HG03565 (cell line): Measurements from ENCODE around the gene CHORDC1.
A peak's percentile ranks its signal among the peaks of the same experiment; 100 is the strongest.
"Not testable (repeated sequence)": the region's sequence is repeated elsewhere in the genome, so short reads cannot be mapped to it uniquely, and the experiment has no call there.

Experiments
- ATAC-seq: cut with Tn5 transposase; IDR thresholded peaks from one replicate; pipeline ENCODE4 v1.9.1; 2021; ENCODE audit warnings: mild to moderate bottlenecking, moderate library complexity; ENCODE audit not compliant: unreplicated experiment

The CHORDC1 gene

GRCh38 chr11:90218606-90219005, 4.2 kb downstream of the CHORDC1 start:
- no peak for ATAC-seq

- ATAC-seq, result no peak
These were observed 6.2 kb downstream of the CHORDC1 start for GRCh38 chr11:90216611-90217010.

- ATAC-seq, result no peak
These were observed 9.5 kb downstream of the CHORDC1 start for GRCh38 chr11:90213322-90213721.

DNA sequence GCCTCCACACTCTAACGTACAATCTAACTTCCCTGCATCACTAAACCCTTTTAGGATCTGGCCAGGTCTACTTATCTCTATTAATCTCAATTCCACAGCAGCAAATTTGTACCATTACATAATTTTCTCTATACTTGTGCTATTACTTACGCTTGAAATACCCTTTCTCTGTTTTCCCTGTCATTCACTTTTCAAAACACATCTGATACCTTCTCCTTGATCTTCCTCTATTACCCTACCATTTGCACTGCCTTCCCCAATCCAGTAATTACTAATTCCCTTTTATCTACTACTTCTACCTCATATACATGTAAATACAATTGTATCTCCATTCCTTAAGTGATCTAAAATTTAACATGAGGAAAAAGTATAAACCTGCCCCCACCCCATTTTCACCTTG, 14.0 kb downstream of the CHORDC1 start:
- ATAC-seq, result no peak

DNA sequence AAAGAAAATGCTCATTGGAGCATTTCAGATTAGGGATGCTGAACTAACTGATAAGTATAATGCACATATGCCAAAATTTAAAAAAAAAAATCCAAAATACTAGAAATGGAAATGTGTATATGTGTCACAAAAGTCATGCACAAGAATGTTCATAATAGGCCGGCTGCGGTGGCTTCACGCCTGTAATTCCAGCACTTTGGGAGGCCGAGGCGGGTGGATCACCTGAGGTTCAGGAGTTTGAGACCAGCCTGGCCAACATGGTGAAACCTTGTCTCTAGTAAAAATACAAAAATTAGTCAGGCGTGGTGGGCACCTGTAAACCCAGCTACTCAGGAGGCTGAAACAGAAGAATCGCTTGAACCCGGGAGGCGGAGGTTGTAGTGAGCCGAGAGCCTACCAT, 14.9 kb downstream of the CHORDC1 start:
- not testable (repeated sequence) for ATAC-seq

DNA sequence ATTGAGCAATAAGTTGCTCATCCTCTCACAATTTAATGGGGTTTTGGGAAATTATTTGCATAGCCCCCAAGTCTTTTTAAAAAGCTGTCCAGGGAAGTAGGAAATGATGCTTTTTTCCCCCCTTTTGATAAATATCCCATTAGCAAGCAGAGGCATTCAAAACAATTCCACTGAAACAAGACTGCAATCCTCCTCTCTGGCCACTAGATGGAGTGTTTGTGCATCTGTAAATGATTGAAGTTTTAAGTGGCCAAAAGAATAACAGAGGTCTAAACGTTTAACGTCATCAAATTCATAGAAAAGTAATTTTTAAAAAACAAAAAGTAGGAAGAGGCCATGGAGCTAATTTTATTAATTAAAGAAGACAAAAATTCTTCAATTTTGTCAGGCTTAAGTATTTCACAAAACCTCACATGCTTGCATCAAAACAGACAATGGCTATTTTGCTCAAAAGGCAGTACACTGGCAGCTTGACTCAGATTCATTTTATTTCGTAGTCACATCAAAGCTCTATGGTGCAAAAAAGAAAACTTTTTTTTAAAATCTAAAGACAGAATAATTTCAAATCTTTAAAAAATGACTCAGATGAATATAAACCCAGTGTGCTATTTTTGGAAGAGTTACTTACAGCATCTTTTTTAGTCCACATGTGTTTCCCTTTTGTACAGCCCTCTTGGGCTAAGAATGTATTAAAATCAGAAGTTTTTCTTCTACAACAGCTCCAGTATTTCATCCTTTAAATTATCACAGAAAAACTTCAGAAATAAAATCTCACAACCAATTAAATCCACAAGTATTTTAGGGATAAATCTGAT, 17.8 kb downstream of the CHORDC1 start:
- peak; percentile 66 for ATAC-seq

- ATAC-seq, result no peak
These were observed 18.4 kb downstream of the CHORDC1 start for GRCh38 chr11:90204407-90204806.

DNA sequence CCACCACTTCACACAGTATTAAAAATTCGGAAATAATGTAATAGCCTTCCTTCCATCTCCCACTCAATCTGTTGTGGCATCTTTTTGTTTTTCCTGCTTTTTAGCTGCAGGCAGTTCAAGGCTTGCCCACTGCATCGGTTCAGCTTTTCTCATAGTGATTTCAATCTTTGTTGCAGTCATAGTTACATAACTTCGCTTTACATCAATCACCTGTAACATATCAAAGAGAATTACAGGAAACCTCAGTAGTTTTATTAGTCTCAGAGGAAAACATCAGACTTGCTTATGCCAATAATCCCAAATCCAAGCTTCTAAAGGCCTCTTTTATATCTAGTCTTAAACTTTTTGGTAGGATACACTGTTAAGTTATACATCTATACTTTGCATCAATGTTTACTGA, 20.5 kb downstream of the CHORDC1 start:
- no peak for ATAC-seq

DNA sequence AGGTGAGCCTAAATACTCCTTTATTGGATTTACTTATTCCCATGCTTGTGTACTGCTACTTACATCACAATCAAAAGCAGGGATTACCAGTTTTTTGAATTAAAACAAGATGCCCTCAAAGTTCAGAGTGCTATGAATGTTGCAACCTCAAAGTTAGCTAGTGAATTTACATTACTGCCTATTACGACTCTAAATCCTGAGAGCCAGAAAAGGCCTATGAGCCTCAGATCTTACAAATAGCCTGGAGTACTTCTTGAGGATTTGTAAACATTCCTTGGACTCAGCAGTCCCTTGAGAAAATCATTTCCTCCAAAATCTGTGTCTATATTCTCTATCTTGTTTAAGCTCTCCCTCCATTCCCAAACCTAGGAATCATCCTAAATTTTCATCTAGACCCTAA, 25.5 kb downstream of the CHORDC1 start:
- ATAC-seq, result no peak

DNA sequence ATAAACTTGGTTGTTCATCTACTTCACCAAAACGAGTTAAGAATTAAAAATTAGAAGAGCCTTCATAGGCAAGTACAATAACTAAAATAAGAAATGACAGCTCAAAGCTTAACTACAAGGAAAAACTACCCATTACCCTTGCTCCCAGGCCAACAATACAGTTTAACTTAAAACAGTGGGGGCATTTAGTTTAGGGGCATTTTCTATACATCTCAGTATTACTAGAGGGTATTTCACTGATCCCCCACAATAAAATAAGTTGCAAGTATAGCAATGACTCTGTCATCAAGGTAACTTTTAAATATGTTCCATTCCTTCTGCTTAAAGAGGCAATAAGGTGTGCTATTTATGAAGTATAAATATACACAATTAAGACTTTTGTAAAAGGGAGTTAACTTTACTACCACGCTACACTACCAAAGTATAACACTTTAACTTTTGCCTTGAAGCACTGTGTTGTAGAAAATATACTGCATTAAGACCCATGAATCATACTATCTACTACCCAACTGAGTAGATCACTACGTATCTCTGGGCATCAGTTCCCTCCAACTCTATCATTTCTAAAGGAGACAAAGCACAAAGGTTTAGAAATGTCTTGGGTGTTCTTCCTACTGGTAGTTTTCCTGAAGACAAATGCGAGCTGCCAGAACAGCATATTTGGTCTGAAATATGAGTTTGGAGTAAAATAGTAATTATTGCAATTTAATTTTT, 29.8 kb downstream of the CHORDC1 start:
- ATAC-seq, result no peak

DNA sequence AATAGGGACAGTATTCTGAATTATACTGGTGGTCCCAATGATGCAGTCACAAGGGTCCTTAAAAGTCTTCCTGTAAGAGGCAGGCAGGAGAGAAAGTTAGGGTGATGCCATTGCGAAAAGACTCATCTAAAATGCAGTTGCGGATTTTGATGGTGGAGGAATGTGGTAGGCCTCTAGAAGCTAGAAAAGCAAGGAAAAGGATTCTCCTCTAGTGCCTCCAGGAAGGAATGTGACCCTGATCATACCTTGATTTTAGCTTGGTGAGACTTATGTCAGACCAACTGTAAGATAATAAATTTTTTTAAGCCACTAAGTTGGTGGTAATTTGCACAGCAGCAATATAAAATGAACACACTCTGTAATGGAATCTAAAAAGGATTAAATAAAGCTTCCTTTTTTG, 33.8 kb downstream of the CHORDC1 start:
- ATAC-seq, result no peak

DNA sequence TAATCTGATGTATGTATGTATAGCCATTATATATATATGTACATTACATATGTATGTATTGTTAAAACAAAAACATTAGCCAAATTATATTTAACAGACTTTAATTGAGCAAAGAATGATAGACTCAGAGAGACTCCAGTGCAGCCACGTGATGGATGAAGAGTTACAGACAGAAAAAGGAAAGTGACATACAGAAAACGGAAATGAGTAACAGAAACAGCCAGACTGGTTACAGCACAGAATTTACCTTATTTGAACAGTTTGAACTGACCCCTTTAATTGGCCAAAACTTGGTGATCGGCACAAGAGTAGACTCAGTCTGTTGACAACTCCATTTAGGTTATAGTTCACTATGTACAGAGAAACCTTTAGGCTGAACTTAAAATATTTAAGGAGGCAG, 35.0 kb downstream of the CHORDC1 start:
- no peak for ATAC-seq

DNA sequence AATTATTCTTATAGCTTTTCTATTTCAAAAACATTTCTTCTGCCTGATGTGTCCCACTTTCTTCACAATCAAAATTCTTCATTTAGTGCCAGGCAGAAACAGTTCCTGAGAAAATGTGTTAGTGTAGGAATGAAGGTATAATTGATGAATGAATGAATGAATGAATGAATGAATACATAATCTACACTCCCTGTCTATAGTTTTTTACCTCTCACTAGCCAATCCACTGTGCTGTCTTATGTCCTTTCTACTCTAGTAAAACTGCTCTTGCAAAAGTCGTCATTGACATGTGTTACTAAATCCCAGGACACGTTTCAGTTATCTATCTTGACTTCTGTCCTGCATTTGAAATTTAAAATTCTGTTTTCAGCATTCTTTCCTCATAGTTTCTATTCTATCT, 42.9 kb downstream of the CHORDC1 start:
- no peak for ATAC-seq

DNA sequence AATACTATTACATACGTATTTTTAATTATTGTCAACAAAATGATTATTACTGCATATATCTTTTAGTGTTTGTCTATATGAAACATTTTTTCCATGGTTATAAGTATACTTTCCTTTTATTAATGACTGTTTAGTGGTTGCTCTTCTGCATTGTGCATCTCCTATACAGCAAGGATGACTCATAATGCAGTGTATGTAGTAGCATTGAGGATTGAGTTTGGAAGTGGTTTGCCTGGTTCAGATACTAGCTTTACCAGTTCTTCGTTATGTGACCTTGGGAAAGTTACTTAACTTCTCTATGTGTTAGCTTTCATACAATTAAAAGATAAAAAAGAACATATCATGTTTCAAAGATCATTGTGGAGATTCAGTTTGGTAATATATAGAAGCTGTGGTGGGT, 44.1 kb downstream of the CHORDC1 start:
- ATAC-seq, result no peak

DNA sequence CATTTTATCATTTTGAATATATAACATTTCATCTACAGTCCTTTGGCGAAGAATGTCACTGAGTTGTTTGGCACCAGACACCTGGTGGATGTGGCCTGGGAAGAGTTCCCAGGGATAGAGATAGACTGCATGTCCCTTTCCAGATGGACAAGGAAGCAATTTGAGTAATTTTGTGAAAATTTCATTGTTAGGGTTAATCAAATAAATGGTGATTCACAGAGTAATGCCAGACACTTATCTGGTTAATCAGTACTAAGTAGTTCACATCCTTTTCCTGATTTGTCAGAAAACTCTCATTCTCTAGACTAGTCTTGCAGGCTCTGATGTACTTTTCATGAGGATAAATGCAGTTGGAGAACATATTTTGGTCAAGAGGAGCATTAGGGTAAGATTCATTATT, 46.8 kb downstream of the CHORDC1 start:
- ATAC-seq, result no peak

DNA sequence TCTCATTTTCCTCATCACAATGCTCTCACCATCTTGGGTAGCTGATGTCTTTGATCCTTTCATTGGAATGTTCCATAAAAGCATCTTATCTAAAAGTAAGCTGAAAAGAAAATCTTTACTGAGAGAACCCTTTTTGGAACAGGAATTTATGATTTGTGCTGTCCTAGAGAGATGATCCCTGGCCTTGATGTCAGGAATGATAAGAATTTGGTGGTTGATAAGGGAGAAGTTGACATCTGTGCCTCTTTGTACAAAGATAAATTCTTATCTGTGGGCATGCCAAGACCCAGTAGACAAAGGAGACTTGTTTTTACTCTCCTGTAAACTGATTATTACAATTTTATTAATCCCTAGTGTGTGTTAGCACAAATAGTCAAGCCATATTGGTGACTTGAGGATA, 51.5 kb downstream of the CHORDC1 start:
- ATAC-seq, result no peak

- no peak for ATAC-seq
These were observed 54.3 kb downstream of the CHORDC1 start for GRCh38 chr11:90168571-90168970.

- ATAC-seq, result not testable (repeated sequence)
These were observed 55.1 kb downstream of the CHORDC1 start for GRCh38 chr11:90167704-90168103.

- ATAC-seq, result not testable (repeated sequence)
These were observed 55.8 kb downstream of the CHORDC1 start for GRCh38 chr11:90166982-90167573.
